ENCODE measurements around the gene STXBP5.

STXBP5 gene

DNA sequence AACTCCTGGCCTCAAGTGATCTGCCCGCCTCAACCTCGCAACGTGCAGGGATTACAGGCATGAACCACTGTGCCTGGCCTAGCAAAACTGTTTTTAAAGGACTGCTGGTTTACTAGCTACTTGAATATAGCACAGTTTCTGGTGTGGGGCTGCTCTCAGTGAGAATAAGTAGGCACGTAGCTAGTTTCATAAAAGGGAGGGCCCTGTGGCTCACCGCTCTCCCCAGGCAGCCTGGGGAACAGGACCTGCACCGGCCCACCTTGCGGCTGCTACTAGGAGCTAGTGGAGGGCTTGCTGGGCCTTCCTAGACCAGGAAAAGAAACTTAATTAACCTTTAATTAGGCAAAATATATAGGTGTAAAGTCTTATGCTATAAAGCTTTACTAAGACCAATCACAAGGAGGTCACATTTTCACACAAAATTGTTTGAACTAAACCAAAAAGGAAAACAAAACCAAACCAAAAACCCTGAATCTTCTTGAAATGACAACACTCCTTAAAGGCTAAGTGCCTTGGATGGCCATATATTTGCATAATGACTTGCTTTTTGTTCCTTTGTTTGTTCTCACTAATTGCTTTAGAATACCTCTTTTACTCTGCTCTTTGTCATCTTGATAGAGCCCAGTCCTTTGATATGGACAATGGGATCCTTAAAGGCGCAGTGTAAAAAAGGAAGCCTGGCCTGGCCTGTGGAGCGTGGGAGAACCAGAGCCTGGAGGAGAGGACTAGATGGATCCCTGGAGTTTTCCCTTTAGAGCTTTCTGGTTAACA is 234.7 kb downstream of the STXBP5 start:
- no peak for DNase-seq (ENCODE audit: low spot score)

Data from D341Med (cell line).